T-helper 2 cell (primary cell): ENCODE results near the gene GRM1.
A peak's percentile ranks its signal among the peaks of the same experiment; 100 is the strongest.

Experiments
- DNase-seq, 5 experiments: peaks; one replicate each; pipeline versions ENCODE4 v3.0.0 to v3.0.0-alpha.2; 2012 to 2022

Gene GRM1

GRCh38 chr6:146281651-146282362 is 252.9 kb downstream of the GRM1 start:
- DNase-seq: no peak

DNA sequence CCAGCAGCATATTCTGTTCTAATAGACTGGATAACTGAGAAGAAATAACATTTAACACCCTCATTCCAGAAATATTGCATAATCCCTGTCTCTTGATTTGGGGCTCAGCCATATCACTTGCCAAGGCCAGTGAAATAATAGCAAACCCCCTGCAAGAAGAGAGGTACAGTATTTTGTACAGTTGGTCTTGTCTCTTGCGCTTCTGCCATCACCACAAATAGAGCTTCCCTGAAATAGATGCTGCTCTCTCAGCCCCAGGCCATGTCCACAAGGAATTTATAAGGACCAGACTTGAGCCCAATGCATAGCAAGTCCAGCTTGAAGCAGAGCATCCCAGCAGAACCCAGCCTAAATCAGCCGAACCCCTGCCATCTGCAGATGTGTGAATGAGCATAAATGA is 254.0 kb downstream of the GRM1 start:
- no peak for DNase-seq

DNA sequence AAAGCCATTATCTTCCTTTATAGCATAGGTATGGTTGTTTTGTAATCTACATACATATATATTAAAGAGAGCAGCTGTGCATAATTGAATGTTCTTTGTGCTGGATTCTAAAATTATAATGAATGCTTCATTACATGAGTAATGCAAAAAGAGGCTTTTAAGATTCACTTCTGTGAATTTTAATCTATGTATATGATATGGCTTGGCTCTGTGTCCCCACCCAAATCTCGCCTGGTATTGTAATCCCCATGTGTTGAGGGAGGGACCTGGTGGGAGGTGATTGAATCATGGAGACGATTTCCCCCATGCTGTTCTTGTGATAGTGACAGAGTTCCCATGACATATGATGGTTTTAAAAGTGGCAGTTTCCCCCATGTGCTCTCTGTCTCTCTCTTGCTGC is 255.4 kb downstream of the GRM1 start:
- DNase-seq: no peak

DNA sequence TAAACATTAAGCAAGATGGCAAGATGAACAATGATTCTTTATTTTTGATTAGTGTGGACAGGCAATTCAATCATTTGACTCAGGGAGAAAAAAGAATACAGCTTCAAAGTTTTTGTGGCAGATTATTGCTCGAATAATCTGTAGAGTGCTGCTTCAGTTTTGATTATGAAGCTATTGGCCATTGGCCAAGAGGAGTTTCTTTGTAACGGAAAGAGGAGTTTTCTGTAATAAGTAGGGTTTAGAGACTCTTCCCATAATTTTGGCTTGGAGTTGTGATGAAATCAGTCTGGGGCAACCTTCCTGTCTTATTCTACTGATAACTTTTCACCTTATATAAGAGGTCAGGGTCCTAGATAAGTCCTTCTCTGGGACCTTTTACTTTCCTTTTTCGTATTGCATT is 258.1 kb downstream of the GRM1 start:
- DNase-seq: no peak

DNA sequence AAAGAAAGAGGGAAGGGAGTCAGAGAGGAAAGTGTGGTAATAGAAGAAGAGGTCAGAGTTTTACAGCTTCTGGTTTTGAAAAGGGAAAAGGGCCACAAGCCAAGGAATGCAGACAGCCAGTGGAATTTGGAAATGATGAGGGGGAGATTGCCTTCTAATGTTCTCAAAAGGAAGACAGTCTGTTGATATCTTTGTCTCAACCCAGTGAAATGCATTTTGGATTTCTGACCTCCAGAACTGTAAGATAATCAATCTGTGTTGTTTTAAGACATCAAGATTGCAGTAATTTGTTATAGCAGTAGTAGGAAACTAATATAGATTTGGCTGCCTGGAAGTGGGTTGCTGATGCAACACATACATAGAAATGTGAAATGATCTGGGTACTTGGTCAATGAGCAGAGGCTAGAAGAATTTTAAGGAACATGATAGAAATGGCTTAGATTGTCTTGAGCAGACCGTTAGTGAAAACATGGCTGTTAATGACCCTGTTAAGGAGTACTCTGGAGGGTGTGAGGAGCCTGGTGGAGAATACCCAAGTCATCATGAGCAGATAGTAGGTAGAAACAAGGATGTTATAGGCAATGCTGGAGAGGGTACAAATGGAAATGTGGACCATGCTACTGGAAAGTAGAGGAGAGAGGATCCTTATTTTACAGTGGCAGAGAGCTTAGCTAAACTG is 259.0 kb downstream of the GRM1 start:
- DNase-seq: no peak

DNA sequence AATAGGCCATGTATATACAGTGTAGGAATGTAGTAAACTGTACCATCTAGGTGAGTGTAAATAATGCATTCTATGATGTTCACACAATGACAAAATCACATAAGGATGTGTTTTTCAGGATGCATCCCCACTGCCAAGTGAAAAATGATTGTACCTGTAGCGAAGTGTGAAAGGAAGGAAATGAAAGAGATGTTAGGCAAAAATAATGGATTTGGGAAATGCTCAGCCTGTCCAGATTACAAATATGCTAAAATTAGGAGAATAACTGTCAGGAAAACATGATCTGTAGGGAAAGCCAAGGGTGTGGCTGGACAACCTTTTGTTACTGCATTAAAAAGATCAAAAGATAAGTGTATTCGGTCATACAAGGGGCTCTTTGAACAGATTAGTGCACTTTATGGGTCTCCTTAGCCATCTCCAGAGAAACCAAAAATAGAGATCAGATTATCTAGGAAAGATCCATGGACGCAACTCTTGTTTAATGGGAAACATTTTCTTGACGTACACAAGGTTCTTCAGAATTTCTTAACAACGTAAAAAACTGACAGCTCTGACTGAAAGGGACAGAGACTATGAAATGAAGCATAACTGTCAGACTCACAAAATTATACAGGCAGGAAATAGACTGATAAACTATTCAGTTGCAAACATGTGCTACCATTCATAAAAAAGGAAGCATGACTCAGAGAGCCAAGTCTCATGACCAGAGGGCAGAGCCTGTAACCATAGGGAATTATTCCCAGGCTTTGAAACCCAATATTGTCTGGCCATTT is 261.1 kb downstream of the GRM1 start:
- DNase-seq: no peak

DNA sequence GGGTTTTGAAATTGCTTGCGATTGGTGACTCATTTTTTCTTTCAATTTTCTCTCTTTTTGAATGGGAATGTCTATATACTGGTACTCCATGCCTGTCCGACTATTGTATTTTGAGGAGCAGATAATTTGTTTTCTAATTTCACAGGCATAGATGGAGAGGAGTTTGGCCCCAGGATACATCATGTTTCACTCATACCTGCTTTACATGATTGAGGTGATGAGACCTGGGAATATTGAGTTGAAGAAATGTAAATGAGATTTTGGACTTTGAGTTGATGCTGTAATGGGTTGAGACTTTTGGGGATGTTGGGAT is 261.7 kb downstream of the GRM1 start:
- DNase-seq: no peak

DNA sequence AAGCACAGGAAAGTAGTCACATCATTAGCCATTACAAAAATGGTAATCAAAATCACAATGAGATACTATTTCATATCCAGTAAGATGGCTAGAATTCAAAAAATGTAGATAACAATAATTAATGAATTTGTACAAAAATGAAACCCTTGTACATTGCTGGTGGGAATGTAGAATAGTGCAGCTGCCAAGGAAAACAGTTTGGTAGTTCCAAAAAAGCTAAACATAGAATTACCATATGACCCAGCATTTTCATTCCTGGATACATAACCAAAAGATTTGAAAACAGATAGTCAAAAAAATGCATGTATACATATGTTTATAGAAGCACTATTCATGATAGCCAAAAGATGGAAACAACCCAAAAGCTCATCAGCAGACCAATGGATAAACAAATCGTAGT is 263.6 kb downstream of the GRM1 start:
- no peak for DNase-seq

GRCh38 chr6:146295695-146296094 is 266.8 kb downstream of the GRM1 start:
- DNase-seq: peak in 1 of 5 experiments; percentile 4

- no peak for DNase-seq
Measured at GRCh38 chr6:146297815-146298214, 269.0 kb downstream of the GRM1 start.

GRCh38 chr6:146300521-146300920 is 271.7 kb downstream of the GRM1 start:
- no peak for DNase-seq

DNA sequence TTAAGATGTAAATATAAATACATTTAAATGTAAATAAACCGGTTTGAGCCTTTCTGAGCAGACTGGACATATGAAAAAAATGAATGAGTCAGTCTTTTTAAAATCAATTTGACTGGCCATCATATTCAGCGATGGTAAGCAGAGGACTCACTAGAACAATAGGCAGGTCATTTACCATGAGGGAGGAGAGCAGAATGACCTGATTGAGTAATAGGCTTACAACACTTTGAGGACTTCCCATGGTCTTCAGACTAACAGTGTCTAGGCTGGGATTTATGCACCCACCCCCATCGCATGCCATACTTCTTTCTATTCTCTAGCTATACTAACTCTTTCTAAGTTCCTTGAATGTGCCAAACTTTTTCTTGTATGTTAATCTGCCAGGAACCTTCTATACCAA is 272.9 kb downstream of the GRM1 start:
- no peak for DNase-seq

DNA sequence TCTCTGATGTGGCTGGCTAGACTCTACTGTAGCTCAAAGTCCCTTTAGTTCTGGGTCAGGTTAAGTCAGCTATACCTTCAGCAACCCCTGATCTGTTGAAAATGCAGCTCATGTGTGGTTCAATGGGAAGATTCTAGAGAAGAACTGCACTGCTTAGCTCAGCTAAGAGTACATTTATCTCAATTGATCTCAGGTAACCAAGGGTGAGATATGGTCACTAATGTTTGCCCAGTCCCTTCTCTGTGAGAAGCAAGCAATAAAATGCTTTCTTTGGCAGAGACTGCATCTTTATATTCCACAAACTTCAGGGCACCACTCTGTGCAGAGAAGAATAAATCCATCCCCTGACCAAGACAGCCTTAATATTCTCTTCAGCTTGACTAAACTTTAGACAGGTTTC is 274.1 kb downstream of the GRM1 start:
- DNase-seq: no peak

- no peak for DNase-seq
Measured at GRCh38 chr6:146304181-146304580, 275.3 kb downstream of the GRM1 start.

- DNase-seq: no peak
Measured at GRCh38 chr6:146305092-146305491, 276.2 kb downstream of the GRM1 start.

- DNase-seq: no peak
Measured at GRCh38 chr6:146305951-146306350, 277.1 kb downstream of the GRM1 start.

DNA sequence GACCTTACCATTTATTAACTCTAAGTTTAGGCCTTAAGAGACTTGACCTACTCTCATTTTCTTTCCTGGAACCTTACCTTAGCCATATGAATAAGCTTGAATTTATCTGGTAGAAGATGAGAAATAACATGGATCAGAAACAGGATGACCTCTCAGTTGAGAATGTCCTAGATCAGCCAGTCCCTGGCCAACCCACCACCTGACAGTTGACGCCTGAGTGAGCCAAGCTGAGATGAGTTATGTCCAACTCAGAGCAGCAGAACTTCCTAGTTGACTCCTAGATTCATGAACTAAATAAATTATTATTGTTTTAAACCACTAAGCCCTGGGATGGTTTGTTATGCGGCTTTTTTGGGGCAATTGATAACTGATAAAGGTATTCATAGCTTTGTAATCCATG is 281.8 kb downstream of the GRM1 start:
- no peak for DNase-seq

- DNase-seq: no peak
Measured at GRCh38 chr6:146311079-146311478, 282.2 kb downstream of the GRM1 start.

- DNase-seq: no peak
Measured at GRCh38 chr6:146312608-146313007, 283.7 kb downstream of the GRM1 start.

GRCh38 chr6:146315381-146316174 is 286.7 kb downstream of the GRM1 start:
- DNase-seq: no peak

GRCh38 chr6:146316175-146316495 is 287.3 kb downstream of the GRM1 start:
- DNase-seq: no peak

GRCh38 chr6:146331013-146331412 is 302.2 kb downstream of the GRM1 start:
- no peak for DNase-seq

DNA sequence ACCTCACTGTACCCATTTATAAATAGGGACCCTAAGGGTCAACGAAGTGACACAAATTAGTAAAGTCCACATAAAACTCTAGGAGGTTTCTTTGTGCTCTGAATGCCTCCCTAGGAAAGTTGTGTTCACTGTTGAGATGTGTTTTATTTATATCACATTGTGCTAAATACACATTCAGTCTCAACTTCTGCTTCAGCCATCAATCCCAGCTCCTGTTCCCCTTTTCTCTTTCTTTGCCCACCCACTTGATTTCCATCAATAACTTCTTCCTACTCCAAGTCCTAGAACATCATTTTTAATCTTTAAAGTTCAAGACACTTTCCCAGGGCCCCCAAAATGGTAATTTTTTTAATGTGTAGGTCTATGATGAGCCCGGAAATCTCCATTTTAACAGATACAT is 306.5 kb downstream of the GRM1 start:
- no peak for DNase-seq
